Uterus (tissue), 4 donors: ENCODE results near the gene ADCY4. TPM values are rescaled to one million over a fixed set of nuclear protein-coding genes. Genes with fewer than 3 reads are reported as not detected.

Experiments used
- DNase-seq, 2 donors: peaks; one replicate each; pipeline ENCODE4 v3.0.0-alpha.2; 2019 to 2020
- H3K27ac ChIP-seq, 2 donors: fragments of 200-600 bp; sonication (generic); 1 replicate in 1 of 2; 2 replicates in 1 of 2; pipeline ENCODE4 v1.5.1; 2016 to 2018
- H3K27me3 ChIP-seq, 2 donors: fragments of 200-600 bp; sonication (generic); one replicate each; pipeline ENCODE4 v1.5.1; 2018 to 2019; ENCODE audit warnings: control low read depth in 1 of 2
- H3K36me3 ChIP-seq, 2 donors: fragments of 200-600 bp; sonication (generic); one replicate each; pipeline ENCODE4 v1.5.1; 2019; ENCODE audit warnings: control low read depth in 1 of 2
- H3K4me1 ChIP-seq, 2 donors: fragments of 200-600 bp; sonication (generic); one replicate each; pipeline ENCODE4 v1.5.1; 2018 to 2019; ENCODE audit warnings: control low read depth in 1 of 2
- H3K4me3 ChIP-seq, 2 donors: fragments of 200-600 bp; sonication (generic); 1 replicate in 1 of 2; 2 replicates in 1 of 2; pipeline ENCODE4 v1.5.1; 2018 to 2019; ENCODE audit warnings: mild to moderate bottlenecking in 1 of 2
- H3K9me3 ChIP-seq, 2 donors: fragments of 200-600 bp; sonication (generic); one replicate each; pipeline ENCODE4 v1.5.1; 2019; ENCODE audit warnings: control low read depth in 1 of 2
- CTCF ChIP-seq, 4 experiments: fragments of 200-600 bp in 2 of 4; fragments of 450-650 bp in 2 of 4; sonication (generic) in 2 of 4; IDR thresholded peaks; one replicate each; pipeline ENCODE4 v1.5.1; 2016 to 2019; ENCODE audit warnings: antibody characterized with exemption in 4 of 4, mild to moderate bottlenecking in 2 of 4, moderate library complexity in 1 of 4
- POLR2A ChIP-seq, 2 donors: fragments of 450-650 bp; IDR thresholded peaks; one replicate each; pipeline ENCODE4 v1.6.1; 2016; ENCODE audit warnings: antibody characterized with exemption in 2 of 2, mild to moderate bottlenecking in 1 of 2, moderate library complexity in 1 of 2
- intact Hi-C: fragments of 100-400 bp; cut with DNase I; formaldehyde crosslinking; loops from one replicate; pipeline ENCODE4 v1.15.1; 2023; ENCODE audit warnings: low total_unique reads
- small RNA-seq: library from RNA; depleted of rRNA; stranded (forward); fragments of <200 nt; gene quantifications from one replicate; pipeline ENCODE3, GENCODE V24; 2016
- total RNA-seq, 4 donors: library from RNA; depleted of rRNA in 3 of 4; stranded (reverse); fragments of >200 nt in 3 of 4; gene quantifications; one replicate each; pipeline versions ENCODE4 v1.1.0 to v1.2.4, GENCODE V29; 2014 to 2023
- donor health status: DM: yes; HTN: yes; CAD: no.

ADCY4 gene
- total RNA-seq, 4 donors from 2014 or later: 22.8 to 138 (median 86.1) TPM

GRCh38 chr14:24269910-24270536, 64.8 kb downstream of the ADCY4 start:
- intact Hi-C loops: no loop called here

GRCh38 chr14:24269368-24269767, 65.5 kb downstream of the ADCY4 start:
- no peak for DNase-seq
- H3K27me3 ChIP-seq: no peaks in the 10 kb centered on the region
- no peaks in the 10 kb centered on the region for H3K36me3 ChIP-seq
- H3K27ac ChIP-seq: no peak overlapping the region
- H3K4me1 ChIP-seq: no peaks in the 10 kb centered on the region
- TF ChIP-seq CTCF (IDR thresholded peaks at IDR 0.05) (no peak), POLR2A (IDR thresholded peaks at IDR 0.05) (no peak)
- intact Hi-C loops: no loop called here
- H3K9me3 ChIP-seq: no peaks in the 10 kb centered on the region
- H3K4me3 ChIP-seq: no peak overlapping the region

More at GRCh38 chr14:24269910-24270536, 64.8 kb downstream of the ADCY4 start:
- TF ChIP-seq CTCF (IDR thresholded peaks at IDR 0.05) (no peak), POLR2A (IDR thresholded peaks at IDR 0.05) (no peak)
- no peak for DNase-seq
- Histone ChIP-seq H3K9me3 (no peaks in the 10 kb centered on the region), H3K4me1 (no peaks in the 10 kb centered on the region), H3K4me3 (no peak overlapping the region), H3K36me3 (no peaks in the 10 kb centered on the region), H3K27me3 (no peaks in the 10 kb centered on the region), H3K27ac (no peak overlapping the region)

Small RNA genes lying within 50 kb of the gene (small RNA-seq; reads per million reads assigned to genes)
- not detected for gene RF00026

Other genes starting within 250 kb of the ADCY4 start
- 10 to 100 TPM in 3 of 4 donors, not detected in 1; 13.1 to 19.4 (median 15.1) TPM for gene PCK2, start 240.8 kb downstream of the ADCY4 start, total RNA-seq
- gene DCAF11, start 220.3 kb downstream of the ADCY4 start, total RNA-seq: 10 to 100 TPM; 42.9 to 87.4 (median 57.8) TPM
- gene NRL, start 220.1 kb downstream of the ADCY4 start, total RNA-seq: 1 to 10 TPM in 3 of 4 donors, not detected in 1; 1.2 to 1.8 (median 1.3) TPM
- gene FITM1, start 204.4 kb downstream of the ADCY4 start, total RNA-seq: 1 to 10 TPM in 2 of 4 donors, under 1 TPM in 1, not detected in 1; 0.48 to 2.4 (median 1.3) TPM
- gene PSME1, start 198.9 kb downstream of the ADCY4 start, total RNA-seq: 100 to 1,000 TPM in 2 of 4 donors, 10 to 100 TPM in 2; 81.0 to 175 (median 131) TPM
- gene EMC9, start 193.5 kb downstream of the ADCY4 start, total RNA-seq: 10 to 100 TPM in 2 of 4 donors, 1 to 10 TPM in 1, not detected in 1; 6.2 to 21.2 (median 10.9) TPM
- gene PSME2, start 188.5 kb downstream of the ADCY4 start, total RNA-seq: 100 to 1,000 TPM in 1 of 4 donors, 10 to 100 TPM in 3; 16.9 to 113 (median 25.7) TPM
- 100 to 1,000 TPM in 1 of 4 donors, 10 to 100 TPM in 3; 17.7 to 106 (median 57.9) TPM for gene RNF31, start 187.6 kb downstream of the ADCY4 start, total RNA-seq
- gene IRF9, start 173.8 kb downstream of the ADCY4 start, total RNA-seq: 100 to 1,000 TPM in 1 of 4 donors, 10 to 100 TPM in 3; 33.2 to 205 (median 67.2) TPM
- gene REC8, start 163.0 kb downstream of the ADCY4 start, total RNA-seq: 10 to 100 TPM in 3 of 4 donors, 1 to 10 TPM in 1; 9.5 to 54.3 (median 42.1) TPM
- gene IPO4, start 146.3 kb downstream of the ADCY4 start, total RNA-seq: 10 to 100 TPM in 3 of 4 donors, 1 to 10 TPM in 1; 3.1 to 33.7 (median 29.6) TPM
- gene TM9SF1, start 139.6 kb downstream of the ADCY4 start, total RNA-seq: 10 to 100 TPM; 31.2 to 79.8 (median 52.4) TPM
- under 1 TPM in 1 of 4 donors, not detected in 3; 0.98 TPM for gene TSSK4, start 129.4 kb downstream of the ADCY4 start, total RNA-seq
- gene CHMP4A, start 121.6 kb downstream of the ADCY4 start, total RNA-seq: 10 to 100 TPM in 3 of 4 donors, 1 to 10 TPM in 1; 6.8 to 53.3 (median 33.9) TPM
- 100 to 1,000 TPM in 1 of 4 donors, 10 to 100 TPM in 2, 1 to 10 TPM in 1; 5.6 to 137 (median 24.2) TPM for gene MDP1, start 119.0 kb downstream of the ADCY4 start, total RNA-seq
- gene NEDD8, start 102.7 kb downstream of the ADCY4 start, total RNA-seq: 1,000 to 10,000 TPM in 1 of 4 donors, 100 to 1,000 TPM in 2, 10 to 100 TPM in 1; 61.2 to 1,004 (median 192) TPM
- 10 to 100 TPM; 38.9 to 60.9 (median 48.8) TPM for gene GMPR2, start 102.1 kb downstream of the ADCY4 start, total RNA-seq
- 100 to 1,000 TPM in 1 of 4 donors, 10 to 100 TPM in 3; 41.0 to 123 (median 66.8) TPM for gene TINF2, start 92.4 kb downstream of the ADCY4 start, total RNA-seq
- gene TGM1, start 71.9 kb downstream of the ADCY4 start, total RNA-seq: 1 to 10 TPM in 2 of 4 donors, not detected in 2; 1.6 to 3.2 TPM
- gene RABGGTA, start 63.5 kb downstream of the ADCY4 start, total RNA-seq: 10 to 100 TPM in 3 of 4 donors, 1 to 10 TPM in 1; 9.2 to 67.9 (median 23.2) TPM
- gene DHRS1, start 35.3 kb downstream of the ADCY4 start, total RNA-seq: 10 to 100 TPM; 17.0 to 52.4 (median 37.7) TPM
- 10 to 100 TPM in 3 of 4 donors, 1 to 10 TPM in 1; 5.0 to 23.5 (median 22.5) TPM for gene NOP9, start 35.2 kb downstream of the ADCY4 start, total RNA-seq
- 10 to 100 TPM in 2 of 4 donors, 1 to 10 TPM in 2; 1.3 to 25.5 (median 14.1) TPM for gene CIDEB, start 27.1 kb downstream of the ADCY4 start, total RNA-seq
- 1 to 10 TPM in 3 of 4 donors, not detected in 1; 1.0 to 7.1 (median 5.6) TPM for gene LTB4R2, start 24.9 kb downstream of the ADCY4 start, total RNA-seq
- 10 to 100 TPM in 1 of 4 donors, 1 to 10 TPM in 3; 3.7 to 19.5 (median 5.6) TPM for gene LTB4R, start 23.6 kb downstream of the ADCY4 start, total RNA-seq
- gene RIPK3, start 4.9 kb upstream of the ADCY4 start, total RNA-seq: 100 to 1,000 TPM in 1 of 4 donors, 1 to 10 TPM in 2, under 1 TPM in 1; 0.29 to 123 (median 6.0) TPM
- 100 to 1,000 TPM in 1 of 4 donors, 10 to 100 TPM in 3; 25.6 to 187 (median 86.4) TPM for gene NFATC4, start 33.1 kb upstream of the ADCY4 start, total RNA-seq
- 10 to 100 TPM in 3 of 4 donors, 1 to 10 TPM in 1; 4.9 to 51.1 (median 27.3) TPM for gene NYNRIN, start 63.9 kb upstream of the ADCY4 start, total RNA-seq
- gene CBLN3, start 94.6 kb upstream of the ADCY4 start, total RNA-seq: 1 to 10 TPM in 3 of 4 donors, not detected in 1; 1.3 to 3.3 (median 3.2) TPM
- gene KHNYN, start 94.9 kb upstream of the ADCY4 start, total RNA-seq: 10 to 100 TPM; 16.5 to 88.6 (median 66.1) TPM
- 10 to 100 TPM; 12.8 to 87.5 (median 33.0) TPM for gene SDR39U1, start 107.7 kb upstream of the ADCY4 start, total RNA-seq
- gene CMA1, start 173.2 kb upstream of the ADCY4 start, total RNA-seq: not detected
- 1 to 10 TPM in 2 of 4 donors, not detected in 2; 1.9 to 4.0 TPM for gene CTSG, start 241.2 kb upstream of the ADCY4 start, total RNA-seq